ENCODE measurements around the gene ARHGEF37. TPM values are rescaled to one million over a fixed set of nuclear protein-coding genes. Genes with fewer than 3 reads are reported as not detected.

Gene ARHGEF37
- total RNA-seq, 4 donors from 2014 or later = 45.4 to 75.3 (median 65.3) TPM

DNA sequence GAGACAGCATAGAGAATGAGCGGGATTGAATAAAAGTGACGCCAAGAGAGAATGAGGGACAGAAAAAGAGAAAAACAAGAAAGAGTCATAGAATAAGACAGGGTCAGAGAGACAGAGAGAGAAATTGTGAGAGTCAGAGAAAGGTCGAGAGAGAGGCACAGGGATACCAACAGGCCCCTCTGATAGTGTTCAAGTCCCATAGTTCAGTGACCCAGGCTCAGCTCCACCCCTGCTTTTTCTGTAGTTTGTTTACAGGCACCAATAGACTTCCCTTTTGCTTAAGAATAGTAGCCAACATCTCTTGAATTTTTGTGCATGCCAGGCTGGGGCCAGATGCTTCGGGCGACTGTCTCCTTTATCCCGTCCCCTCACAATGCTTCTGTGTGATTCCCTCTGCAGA, 62.5 kb downstream of the ARHGEF37 start:
- Histone ChIP-seq H3K4me1 (peaks cover 14% of the 10 kb centered on the region), H3K9me3 (no peaks in the 10 kb centered on the region), H3K27ac (no peak overlapping the region), H3K4me3 (no peak overlapping the region), H3K27me3 (no peaks in the 10 kb centered on the region), H3K36me3 (no peaks in the 10 kb centered on the region)
- WGBS = 80% methylated on average over 6 of the region's 6 CpGs
- no peak for DNase-seq (ENCODE audit: low spot score in 2 of 2)
- TF ChIP-seq POLR2AphosphoS5 (IDR thresholded peaks at IDR 0.05) (no peak), POLR2A (IDR thresholded peaks at IDR 0.05) (no peak), EP300 (IDR thresholded peaks at IDR 0.05) (no peak)
- TF ChIP-seq, protein P1, sequence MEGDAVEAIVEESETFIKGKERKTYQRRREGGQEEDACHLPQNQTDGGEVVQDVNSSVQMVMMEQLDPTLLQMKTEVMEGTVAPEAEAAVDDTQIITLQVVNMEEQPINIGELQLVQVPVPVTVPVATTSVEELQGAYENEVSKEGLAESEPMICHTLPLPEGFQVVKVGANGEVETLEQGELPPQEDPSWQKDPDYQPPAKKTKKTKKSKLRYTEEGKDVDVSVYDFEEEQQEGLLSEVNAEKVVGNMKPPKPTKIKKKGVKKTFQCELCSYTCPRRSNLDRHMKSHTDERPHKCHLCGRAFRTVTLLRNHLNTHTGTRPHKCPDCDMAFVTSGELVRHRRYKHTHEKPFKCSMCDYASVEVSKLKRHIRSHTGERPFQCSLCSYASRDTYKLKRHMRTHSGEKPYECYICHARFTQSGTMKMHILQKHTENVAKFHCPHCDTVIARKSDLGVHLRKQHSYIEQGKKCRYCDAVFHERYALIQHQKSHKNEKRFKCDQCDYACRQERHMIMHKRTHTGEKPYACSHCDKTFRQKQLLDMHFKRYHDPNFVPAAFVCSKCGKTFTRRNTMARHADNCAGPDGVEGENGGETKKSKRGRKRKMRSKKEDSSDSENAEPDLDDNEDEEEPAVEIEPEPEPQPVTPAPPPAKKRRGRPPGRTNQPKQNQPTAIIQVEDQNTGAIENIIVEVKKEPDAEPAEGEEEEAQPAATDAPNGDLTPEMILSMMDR (IDR thresholded peaks at IDR 0.05) = no peak

DNA sequence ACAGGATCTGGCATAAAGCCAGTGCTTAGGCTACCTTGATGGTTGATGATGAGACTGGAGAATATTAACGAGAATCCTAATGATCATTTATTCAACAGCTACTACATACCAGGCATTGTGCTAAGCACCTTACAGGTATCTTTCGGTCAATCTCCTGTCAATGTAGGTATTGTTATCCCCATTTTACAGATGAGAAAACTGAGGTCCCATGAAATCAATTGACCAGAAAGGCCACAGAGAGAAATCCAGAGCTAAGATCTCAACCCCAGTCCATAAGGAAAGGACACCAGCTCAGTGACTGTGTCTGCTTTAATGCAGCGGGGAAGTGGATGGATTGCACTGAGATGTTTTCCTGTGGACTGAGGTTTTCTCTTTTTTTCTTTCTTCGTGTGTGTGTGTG, 63.3 kb downstream of the ARHGEF37 start:
- H3K27me3 ChIP-seq = no peaks in the 10 kb centered on the region
- WGBS = 82% methylated on average over 4 of the region's 4 CpGs
- H3K27ac ChIP-seq = no peak overlapping the region
- H3K4me1 ChIP-seq = peaks cover 11% of the 10 kb centered on the region
- H3K36me3 ChIP-seq = no peaks in the 10 kb centered on the region
- H3K4me3 ChIP-seq = no peak overlapping the region
- H3K9me3 ChIP-seq = no peaks in the 10 kb centered on the region
- DNase-seq (ENCODE audit: low spot score in 2 of 2) = no peak
- TF ChIP-seq POLR2AphosphoS5 (IDR thresholded peaks at IDR 0.05) = no peak
- TF ChIP-seq EP300 (IDR thresholded peaks at IDR 0.05) = no peak
- TF ChIP-seq, protein P1 (IDR thresholded peaks at IDR 0.05) = no peak
- no peak for TF ChIP-seq POLR2A (IDR thresholded peaks at IDR 0.05)

DNA sequence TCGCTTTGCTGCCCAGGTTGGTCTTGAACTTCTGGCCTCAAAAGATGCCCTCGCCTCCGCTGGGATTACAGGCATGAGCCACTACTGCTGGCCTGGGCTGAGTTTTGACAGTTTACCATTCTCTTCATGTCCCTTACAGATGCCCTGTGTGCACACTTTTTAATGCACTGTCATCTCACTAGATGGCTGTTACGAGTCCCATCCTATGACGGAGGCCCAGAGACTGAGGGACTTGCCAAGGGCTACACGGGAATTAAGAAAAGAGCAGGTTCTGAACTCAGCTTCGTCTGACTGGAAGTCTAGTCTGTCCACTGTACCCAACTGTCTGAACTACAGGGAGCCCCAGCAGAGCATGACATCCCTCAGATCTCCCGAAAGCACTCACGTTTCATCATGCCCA, 63.9 kb downstream of the ARHGEF37 start:
- Histone ChIP-seq H3K4me3 (no peak overlapping the region), H3K27me3 (no peaks in the 10 kb centered on the region), H3K27ac (no peak overlapping the region), H3K36me3 (no peaks in the 10 kb centered on the region), H3K4me1 (peaks cover 5% of the 10 kb centered on the region), H3K9me3 (no peaks in the 10 kb centered on the region)
- 69% methylated on average over 9 of the region's 9 CpGs for WGBS
- DNase-seq (ENCODE audit: low spot score in 2 of 2) = no peak
- TF ChIP-seq POLR2AphosphoS5 (IDR thresholded peaks at IDR 0.05) (no peak), POLR2A (IDR thresholded peaks at IDR 0.05) (no peak), EP300 (IDR thresholded peaks at IDR 0.05) (no peak)
- TF ChIP-seq, protein P1 (IDR thresholded peaks at IDR 0.05) = no peak

DNA sequence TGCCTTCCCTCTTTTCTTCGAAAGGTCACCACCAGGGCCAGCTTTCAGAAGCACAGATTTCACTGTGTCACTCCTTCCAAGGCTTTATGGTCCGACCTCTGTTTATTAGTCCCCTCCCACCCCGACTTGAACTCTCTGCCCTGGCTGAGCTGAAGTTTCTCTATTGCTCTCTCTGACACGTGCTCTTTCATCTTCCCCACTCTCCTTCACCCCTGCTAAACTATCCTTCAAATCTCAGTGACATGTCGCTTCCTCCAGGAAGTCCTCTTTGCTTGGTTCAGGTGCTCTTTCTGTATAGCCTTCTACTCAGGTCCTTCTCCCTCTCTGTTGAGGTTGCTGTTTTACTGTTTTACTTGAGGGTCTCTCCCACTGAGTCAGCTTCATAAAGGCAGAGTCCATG, 64.4 kb downstream of the ARHGEF37 start:
- Histone ChIP-seq H3K27ac (no peak overlapping the region), H3K36me3 (no peaks in the 10 kb centered on the region), H3K27me3 (no peaks in the 10 kb centered on the region), H3K9me3 (no peaks in the 10 kb centered on the region), H3K4me1 (peaks cover under 1% of the 10 kb centered on the region), H3K4me3 (no peak overlapping the region)
- TF ChIP-seq, protein P1 (IDR thresholded peaks at IDR 0.05) = no peak
- TF ChIP-seq EP300 (IDR thresholded peaks at IDR 0.05) (no peak), POLR2AphosphoS5 (IDR thresholded peaks at IDR 0.05) (no peak), POLR2A (IDR thresholded peaks at IDR 0.05) (no peak)
- 63% methylated on average over 5 of the region's 5 CpGs for WGBS
- no peak for DNase-seq (ENCODE audit: low spot score in 2 of 2)

DNA sequence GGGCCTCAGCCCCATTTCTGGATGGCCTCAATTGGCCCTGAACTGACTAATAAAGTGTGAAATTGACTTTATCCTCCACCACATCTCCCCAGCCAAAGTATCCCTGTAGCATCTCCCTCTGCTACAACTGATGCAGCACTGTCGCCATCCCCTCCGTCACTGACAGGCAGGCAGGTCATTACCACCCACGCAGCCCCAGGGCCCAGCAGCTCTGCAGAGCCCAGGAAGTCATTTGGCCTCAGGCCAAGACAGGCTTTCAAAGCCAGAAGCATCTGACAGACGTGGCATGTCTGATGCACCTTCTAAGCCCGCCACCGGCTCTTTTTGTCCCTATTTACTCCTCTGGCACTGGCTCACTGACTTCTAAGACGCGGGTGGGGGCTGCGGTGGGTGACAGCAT, 65.3 kb downstream of the ARHGEF37 start:
- no peaks in the 10 kb centered on the region for H3K27me3 ChIP-seq
- no peaks in the 10 kb centered on the region for H3K4me1 ChIP-seq
- H3K27ac ChIP-seq = no peak overlapping the region
- DNase-seq (ENCODE audit: low spot score in 2 of 2) = no peak
- no peak overlapping the region for H3K4me3 ChIP-seq
- WGBS = 51% methylated on average over 9 of the region's 9 CpGs
- TF ChIP-seq, protein P1 (IDR thresholded peaks at IDR 0.05) = no peak
- TF ChIP-seq POLR2A (IDR thresholded peaks at IDR 0.05) (no peak), EP300 (IDR thresholded peaks at IDR 0.05) (no peak), POLR2AphosphoS5 (IDR thresholded peaks at IDR 0.05) (no peak)
- H3K36me3 ChIP-seq = no peaks in the 10 kb centered on the region
- H3K9me3 ChIP-seq = no peaks in the 10 kb centered on the region
